GM18517 (cell line): ENCODE measurements around the gene NAA60.

Source experiments
- ATAC-seq: cut with Tn5 transposase; IDR thresholded peaks from one replicate; pipeline ENCODE4 v1.9.1; 2021; ENCODE audit warnings: mild to moderate bottlenecking, moderate library complexity; ENCODE audit not compliant: unreplicated experiment

NAA60 gene

DNA sequence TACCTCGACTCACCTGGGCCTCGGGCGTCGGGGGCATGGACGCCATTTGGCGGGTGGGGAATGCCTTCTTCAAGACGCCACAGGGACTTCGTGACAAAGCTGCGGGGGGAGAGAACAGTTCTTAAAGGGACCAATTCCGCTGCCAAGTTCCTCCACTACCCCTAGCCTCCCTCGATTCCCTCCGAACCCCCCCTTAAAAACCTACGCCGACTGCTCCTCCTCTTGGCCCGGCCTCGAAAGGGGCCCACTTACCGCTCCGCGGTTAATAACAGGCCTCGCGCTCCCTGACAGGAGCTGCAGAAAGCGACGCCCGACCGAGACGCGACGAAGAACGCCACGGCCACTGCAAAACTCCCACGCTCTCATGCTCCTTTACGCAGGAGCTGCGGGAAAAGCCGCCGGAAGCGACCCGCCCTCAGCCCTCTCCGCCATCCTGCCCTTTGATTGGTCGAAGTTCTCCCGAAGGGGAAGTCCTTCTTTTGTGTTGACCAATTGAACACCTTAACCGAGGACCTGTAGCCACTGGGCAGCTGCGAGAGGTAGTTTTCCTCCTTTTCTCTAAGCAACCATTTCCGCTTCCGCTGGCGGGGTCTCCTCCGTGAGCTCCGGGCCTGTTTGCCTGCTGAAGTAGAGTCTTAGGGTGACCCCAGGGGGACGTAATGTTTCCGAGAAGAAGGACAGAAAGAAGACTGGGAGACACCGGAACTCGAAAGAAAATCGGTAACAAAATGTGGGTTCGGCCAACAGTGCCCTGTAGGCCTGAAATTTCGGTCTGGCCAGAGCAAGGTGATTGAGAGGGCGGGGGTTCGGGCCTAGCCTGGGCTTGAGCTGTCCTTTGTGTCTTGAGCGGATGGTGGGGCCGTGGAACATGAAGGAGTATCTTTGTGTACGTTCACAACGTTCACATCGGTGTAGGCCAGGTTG is at the start of gene NAA60, which contains the start of gene ZNF597:
Gene NAA60, plus strand, starts transcription at position 573 of the 924 bp plus-strand sequence. CDS start 32,548 bp downstream, outside the sequence.
Gene ZNF597, minus strand, starts transcription at position 397 of the 924 bp plus-strand sequence. Its CDS starts 351 bp downstream, at position 46.
- peak; percentile 78 for ATAC-seq

- ATAC-seq = peak; percentile 32
Measured at GRCh38 chr16:3400446-3400778, 43.1 kb upstream of the NAA60 start.

GRCh38 chr16:3400779-3401688 is 42.4 kb upstream of the NAA60 start, which contains the start of the genes ZNF174 and ZSCAN32:
Gene ZNF174, plus strand, starts transcription at chr16:3401215. Its CDS starts 790 bp downstream, at chr16:3402005.
Gene ZSCAN32, minus strand, starts transcription at chr16:3401004. Its CDS starts 3,447 bp downstream, at chr16:3397557.
- ATAC-seq = peak; percentile 98

- no peak for ATAC-seq
Measured at GRCh38 chr16:3401719-3402397, 41.6 kb upstream of the NAA60 start.

- ATAC-seq = no peak
Measured at GRCh38 chr16:3408561-3409197, 34.8 kb upstream of the NAA60 start.

DNA sequence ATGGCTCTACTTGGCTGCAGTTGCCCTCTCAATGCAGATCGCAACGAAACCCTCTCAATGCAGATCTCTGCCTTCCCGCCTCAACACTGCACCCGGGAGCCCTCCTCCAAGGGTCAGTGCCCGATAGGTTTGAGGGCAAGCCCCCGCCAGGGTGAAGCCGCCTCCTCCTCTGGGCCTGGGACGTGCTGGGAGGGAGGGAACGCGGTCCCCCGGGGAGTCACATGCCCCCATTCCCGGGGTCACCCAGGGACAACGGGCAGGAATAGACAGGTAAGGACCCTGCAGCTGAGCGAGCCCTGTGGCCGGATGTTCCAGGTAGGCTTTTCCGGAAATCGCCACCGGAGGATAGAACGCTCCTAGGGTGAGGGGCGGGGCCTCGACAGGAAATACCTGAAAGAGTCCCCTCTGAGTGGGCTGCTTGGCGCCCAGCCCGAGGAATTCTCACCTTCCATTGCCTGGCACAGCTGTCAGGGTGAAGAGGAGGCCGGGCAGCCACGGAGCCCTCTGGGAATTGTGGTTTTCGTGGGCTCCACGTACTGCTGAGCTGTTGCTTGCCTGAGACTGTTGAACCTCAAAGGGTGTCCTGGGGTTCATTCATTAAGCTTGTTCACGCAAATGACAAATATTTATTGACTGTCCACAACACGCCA is 29.6 kb upstream of the NAA60 start:
- ATAC-seq = no peak

DNA sequence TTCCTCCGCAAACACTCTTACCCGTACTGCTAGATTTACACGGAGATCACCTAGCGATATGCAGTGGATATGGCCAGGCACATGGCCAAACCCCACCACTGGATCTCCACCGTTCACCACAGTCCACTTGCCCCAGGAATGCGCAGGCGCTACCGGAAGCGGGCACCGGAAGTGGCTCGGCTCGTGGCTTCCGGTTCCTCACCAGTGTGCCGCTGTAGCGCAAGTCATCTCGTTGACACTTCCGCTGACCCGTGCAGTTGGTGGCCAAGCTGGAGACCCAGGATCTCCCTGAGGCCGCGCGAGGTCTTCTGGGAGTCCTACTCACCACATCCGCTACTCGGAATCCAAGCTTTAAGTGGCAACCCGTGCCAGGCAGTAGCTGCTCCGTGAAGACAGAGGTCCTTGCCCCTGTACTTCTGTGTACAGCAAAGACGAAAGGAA is 11.7 kb upstream of the NAA60 start:
- peak; percentile 52 for ATAC-seq

- no peak for ATAC-seq
Measured at GRCh38 chr16:3434373-3434772, 9.1 kb upstream of the NAA60 start.

GRCh38 chr16:3439637-3440036 is 3.8 kb upstream of the NAA60 start:
- ATAC-seq = no peak

GRCh38 chr16:3444032-3444388 is 530 bp downstream of the NAA60 start:
- ATAC-seq = peak; percentile 35

- no peak for ATAC-seq
Measured at GRCh38 chr16:3454093-3454492, 10.6 kb downstream of the NAA60 start.

DNA sequence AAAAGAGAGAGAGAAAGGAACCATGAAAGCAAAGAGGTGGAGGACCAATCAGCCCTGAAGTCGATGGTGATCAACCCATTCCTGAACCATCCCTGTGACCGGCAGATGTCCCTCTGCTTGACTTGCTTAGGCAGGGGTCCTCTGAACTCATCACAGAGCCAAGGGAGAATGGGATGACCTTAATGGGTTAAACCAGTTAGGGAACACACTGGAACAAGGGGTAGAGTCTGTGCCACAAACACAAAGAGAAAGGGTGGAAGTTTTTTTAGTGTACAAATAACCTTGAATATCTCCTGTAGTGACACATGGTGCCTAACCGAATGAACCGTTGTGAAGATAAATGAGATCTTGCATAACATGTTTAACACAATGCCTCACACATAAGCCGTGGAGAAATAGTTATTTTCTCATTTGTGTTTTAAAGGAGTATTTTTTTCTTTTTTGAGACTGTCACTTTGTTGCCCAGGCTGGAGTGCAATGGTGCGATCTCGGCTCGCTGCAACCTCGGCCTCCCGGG is 11.2 kb downstream of the NAA60 start:
- no peak for ATAC-seq

- peak; percentile 73 for ATAC-seq
Measured at GRCh38 chr16:3457434-3458252, 14.2 kb downstream of the NAA60 start.

GRCh38 chr16:3458278-3458851 is 14.9 kb downstream of the NAA60 start:
- ATAC-seq = peak; percentile 9

- ATAC-seq = no peak
Measured at GRCh38 chr16:3458852-3459361, 15.4 kb downstream of the NAA60 start.

- ATAC-seq = no peak
Measured at GRCh38 chr16:3459401-3460090, 16.1 kb downstream of the NAA60 start.

GRCh38 chr16:3460121-3460520 is 16.6 kb downstream of the NAA60 start:
- no peak for ATAC-seq
